Transverse colon (tissue), 4 donors: Measurements from ENCODE around the gene KAZN.

Experiments
- CTCF ChIP-seq, 5 experiments: fragments of 200-600 bp in 3 of 5; fragments of 450-650 bp in 2 of 5; sonication (generic) in 3 of 5; IDR thresholded peaks; 1 replicate in 2 of 5; 2 replicates in 3 of 5; pipeline ENCODE4 v1.5.1; 2016 to 2017; ENCODE audit warnings: antibody characterized with exemption in 5 of 5, inconsistent platforms in 3 of 5, mild to moderate bottlenecking in 2 of 5, moderate library complexity in 1 of 5
- POLR2AphosphoS5 ChIP-seq, 3 donors: sonication (generic); formaldehyde crosslinking; IDR thresholded peaks; one replicate each; pipeline ENCODE4 v1.6.1; 2016; ENCODE audit warnings: antibody characterized with exemption in 3 of 3

- TF ChIP-seq CTCF (IDR thresholded peaks at IDR 0.05) (no peak), POLR2AphosphoS5 (IDR thresholded peaks at IDR 0.05) (no peak)
Measured at GRCh38 chr1:15103906-15104305, 505.4 kb downstream of the KAZN start.
